ENCODE measurements around the gene NUDT17.

- TF ChIP-seq CTCF (conservative IDR thresholded peaks at IDR 0.05 in 1 of 2, IDR thresholded peaks at IDR 0.05 in 1 of 2; ENCODE audit: extremely low read depth in 1 of 2, insufficient read depth in 1 of 2, low read depth in 1 of 2, low read length in 2 of 2): no peak
- TF ChIP-seq EZH2 (IDR thresholded peaks at IDR 0.05; ENCODE audit: borderline replicate concordance, low read length): no peak
These were observed 19.4 kb upstream of the NUDT17 start for GRCh38 chr1:145826030-145826429.

All from mammary epithelial cell (primary cell).